ENCODE results near the gene SENP3. TPM values are rescaled to one million over a fixed set of nuclear protein-coding genes. Genes with fewer than 3 reads are reported as not detected.

The SENP3 gene
- total RNA-seq, 1 experiment from 2014 or later: 101 TPM

GRCh38 chr17:7576432-7576937 is 14.8 kb downstream of the SENP3 start:
- Histone ChIP-seq H3K9me3 (replicated peaks) (no peaks in the 10 kb centered on the region), H3K4me3 (no peak overlapping the region), H3K27me3 (replicated peaks) (no peaks in the 10 kb centered on the region), H3K27ac (no peak overlapping the region), H3K36me3 (peaks cover 87% of the 10 kb centered on the region), H3K4me1 (replicated peaks) (peaks cover 31% of the 10 kb centered on the region)
- DNase-seq (ENCODE audit: low read depth in 1 of 2, low spot score in 2 of 2): no peak

GRCh38 chr17:7577327-7578199 is 15.8 kb downstream of the SENP3 start:
- Histone ChIP-seq H3K4me3 (no peak overlapping the region), H3K9me3 (replicated peaks) (no peaks in the 10 kb centered on the region), H3K36me3 (peaks cover 89% of the 10 kb centered on the region), H3K27ac (no peak overlapping the region), H3K4me1 (replicated peaks) (peaks cover 29% of the 10 kb centered on the region), H3K27me3 (replicated peaks) (no peaks in the 10 kb centered on the region)
- DNase-seq (ENCODE audit: low read depth in 1 of 2, low spot score in 2 of 2): no peak

GRCh38 chr17:7579001-7579833 is 17.5 kb downstream of the SENP3 start, which contains the start of gene CD68:
Gene CD68, plus strand, starts transcription at chr17:7579638. Its CDS starts 40 bp downstream, at chr17:7579678.
- Histone ChIP-seq H3K36me3 (peaks cover 80% of the 10 kb centered on the region), H3K27ac (peak within 1 kb of the TSS; percentile 18), H3K9me3 (replicated peaks) (no peaks in the 10 kb centered on the region), H3K27me3 (replicated peaks) (no peaks in the 10 kb centered on the region), H3K4me1 (replicated peaks) (peaks cover 38% of the 10 kb centered on the region), H3K4me3 (no peak within 1 kb of the TSS)
- peak; percentile 73 to 75 for DNase-seq (ENCODE audit: low read depth in 1 of 2, low spot score in 2 of 2)

- Histone ChIP-seq H3K4me3 (no peak overlapping the region), H3K27ac (peak overlapping the region; percentile 18), H3K36me3 (peaks cover 72% of the 10 kb centered on the region), H3K4me1 (replicated peaks) (peaks cover 38% of the 10 kb centered on the region), H3K27me3 (replicated peaks) (no peaks in the 10 kb centered on the region), H3K9me3 (replicated peaks) (no peaks in the 10 kb centered on the region)
- no peak for DNase-seq (ENCODE audit: low read depth in 1 of 2, low spot score in 2 of 2)
Measured at GRCh38 chr17:7579834-7580603, 18.3 kb downstream of the SENP3 start.

GRCh38 chr17:7580604-7581575 is 19.2 kb downstream of the SENP3 start:
- Histone ChIP-seq H3K9me3 (replicated peaks) (no peaks in the 10 kb centered on the region), H3K27ac (no peak overlapping the region), H3K27me3 (replicated peaks) (no peaks in the 10 kb centered on the region), H3K4me1 (replicated peaks) (peaks cover 33% of the 10 kb centered on the region), H3K4me3 (no peak overlapping the region), H3K36me3 (peaks cover 68% of the 10 kb centered on the region)
- no peak for DNase-seq (ENCODE audit: low read depth in 1 of 2, low spot score in 2 of 2)

GRCh38 chr17:7582396-7583252 is 20.9 kb downstream of the SENP3 start:
- Histone ChIP-seq H3K36me3 (peaks cover 60% of the 10 kb centered on the region), H3K4me3 (peak overlapping the region; percentile 60; the same call in 1 of the 2 replicates), H3K4me1 (replicated peaks) (peaks cover 33% of the 10 kb centered on the region), H3K9me3 (replicated peaks) (no peaks in the 10 kb centered on the region), H3K27me3 (replicated peaks) (no peaks in the 10 kb centered on the region), H3K27ac (peak overlapping the region; percentile 98)
- DNase-seq (ENCODE audit: low read depth in 1 of 2, low spot score in 2 of 2): no peak

- H3K36me3 ChIP-seq: peaks cover 57% of the 10 kb centered on the region
- peak within 1 kb of the TSS; percentile 60 for H3K4me3 ChIP-seq
- H3K4me1 ChIP-seq (replicated peaks): peaks cover 33% of the 10 kb centered on the region
- no peaks in the 10 kb centered on the region for H3K9me3 ChIP-seq (replicated peaks)
- no peaks in the 10 kb centered on the region for H3K27me3 ChIP-seq (replicated peaks)
- DNase-seq (ENCODE audit: low read depth in 1 of 2, low spot score in 2 of 2): peak; percentile 97 to 98
- H3K27ac ChIP-seq: peak within 1 kb of the TSS; percentile 98
Measured at GRCh38 chr17:7583253-7584109, 21.8 kb downstream of the SENP3 start, which contains the start of gene MPDU1. Gene MPDU1, plus strand, starts transcription at chr17:7583852. Its CDS starts 11 bp downstream, at chr17:7583863.

- Histone ChIP-seq H3K9me3 (replicated peaks) (no peaks in the 10 kb centered on the region), H3K4me1 (replicated peaks) (peaks cover 30% of the 10 kb centered on the region), H3K27ac (no peak overlapping the region), H3K4me3 (no peak overlapping the region), H3K27me3 (replicated peaks) (no peaks in the 10 kb centered on the region), H3K36me3 (peaks cover 64% of the 10 kb centered on the region)
- DNase-seq (ENCODE audit: low read depth in 1 of 2, low spot score in 2 of 2): no peak
Measured at GRCh38 chr17:7586673-7587419, 25.1 kb downstream of the SENP3 start.

- DNase-seq (ENCODE audit: low read depth in 1 of 2, low spot score in 2 of 2): no peak
- Histone ChIP-seq H3K27me3 (replicated peaks) (no peaks in the 10 kb centered on the region), H3K27ac (no peak overlapping the region), H3K9me3 (replicated peaks) (no peaks in the 10 kb centered on the region), H3K4me1 (replicated peaks) (peaks cover 28% of the 10 kb centered on the region), H3K4me3 (no peak overlapping the region), H3K36me3 (peaks cover 65% of the 10 kb centered on the region)
Measured at GRCh38 chr17:7587420-7588151, 25.9 kb downstream of the SENP3 start.

- Histone ChIP-seq H3K9me3 (replicated peaks) (no peaks in the 10 kb centered on the region), H3K4me1 (replicated peaks) (peaks cover 19% of the 10 kb centered on the region), H3K4me3 (no peak overlapping the region), H3K36me3 (peaks cover 69% of the 10 kb centered on the region), H3K27me3 (replicated peaks) (no peaks in the 10 kb centered on the region), H3K27ac (no peak overlapping the region)
- no peak for DNase-seq (ENCODE audit: low read depth in 1 of 2, low spot score in 2 of 2)
Measured at GRCh38 chr17:7588553-7589203, 27.0 kb downstream of the SENP3 start.

Data from SJSA1 (cell line).